ENCODE results near the gene C1QB.

DNA sequence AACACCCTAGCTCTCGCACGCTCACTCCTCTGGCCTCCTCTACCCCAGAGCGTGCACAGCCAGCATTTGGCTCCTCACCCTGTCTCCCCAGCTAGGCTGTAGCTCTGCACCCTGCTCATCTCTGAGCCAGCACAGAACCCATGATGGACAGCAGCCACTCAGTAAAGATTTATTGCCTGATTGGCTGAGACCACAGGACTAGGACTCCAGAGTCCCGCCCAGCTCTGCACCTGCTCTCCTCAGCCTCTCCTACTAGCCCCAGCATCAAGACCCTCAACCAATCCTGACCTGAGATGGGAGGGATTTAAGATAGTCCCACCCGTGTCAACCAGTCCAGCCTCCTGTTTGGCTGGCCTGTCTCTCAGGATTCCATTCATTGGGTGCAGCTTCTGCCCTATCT is 9.3 kb downstream of the C1QB start:
- TF ChIP-seq CTCF (IDR thresholded peaks at IDR 0.05) (no peak), POLR2A (IDR thresholded peaks at IDR 0.05) (no peak)

Data from body of pancreas (tissue), 4 donors.